Activated CD4-positive, alpha-beta T cell treated with anti-CD3 and anti-CD28 coated beads, Interleukin-2, amount 50 U/mL, for 16 hours (primary cell): ENCODE results near the gene BTBD9.

Experiments
- DNase-seq: peaks from one replicate; pipeline ENCODE4 v3.0.0-alpha.2; 2020

The BTBD9 gene

GRCh38 chr6:38272222-38272621 lies 367.5 kb downstream of the BTBD9 start:
- DNase-seq: no peak

- no peak for DNase-seq
These were observed 368.6 kb downstream of the BTBD9 start for GRCh38 chr6:38271081-38271480.

GRCh38 chr6:38270367-38270766 lies 369.4 kb downstream of the BTBD9 start:
- DNase-seq: no peak

- no peak for DNase-seq
These were observed 370.1 kb downstream of the BTBD9 start for GRCh38 chr6:38269461-38270172.

GRCh38 chr6:38268342-38268741 lies 371.4 kb downstream of the BTBD9 start:
- DNase-seq: no peak

- no peak for DNase-seq
These were observed 372.8 kb downstream of the BTBD9 start for GRCh38 chr6:38266921-38267354.

GRCh38 chr6:38264605-38265004 lies 375.1 kb downstream of the BTBD9 start:
- no peak for DNase-seq

GRCh38 chr6:38262609-38263008 lies 377.1 kb downstream of the BTBD9 start:
- DNase-seq: peak; percentile 2

GRCh38 chr6:38262026-38262425 lies 377.7 kb downstream of the BTBD9 start:
- DNase-seq: no peak

GRCh38 chr6:38261626-38262025 lies 378.1 kb downstream of the BTBD9 start:
- no peak for DNase-seq

- peak; percentile 3 for DNase-seq
These were observed 380.0 kb downstream of the BTBD9 start for GRCh38 chr6:38259736-38260135.

- DNase-seq: no peak
These were observed 391.1 kb downstream of the BTBD9 start for GRCh38 chr6:38248500-38249234.

- no peak for DNase-seq
These were observed 394.4 kb downstream of the BTBD9 start for GRCh38 chr6:38245295-38245694.

GRCh38 chr6:38244869-38245268 lies 394.9 kb downstream of the BTBD9 start:
- DNase-seq: no peak

GRCh38 chr6:38241200-38241871 lies 398.4 kb downstream of the BTBD9 start:
- DNase-seq: no peak

- DNase-seq: no peak
These were observed 399.8 kb downstream of the BTBD9 start for GRCh38 chr6:38239719-38240451.

- DNase-seq: no peak
These were observed 403.1 kb downstream of the BTBD9 start for GRCh38 chr6:38236631-38237030.

- DNase-seq: no peak
These were observed 404.6 kb downstream of the BTBD9 start for GRCh38 chr6:38234934-38235682.

GRCh38 chr6:38234141-38234540 lies 405.6 kb downstream of the BTBD9 start:
- DNase-seq: no peak

- DNase-seq: no peak
These were observed 406.5 kb downstream of the BTBD9 start for GRCh38 chr6:38233161-38233791.

- DNase-seq: no peak
These were observed 414.0 kb downstream of the BTBD9 start for GRCh38 chr6:38225766-38226165.

GRCh38 chr6:38221251-38221650 lies 418.5 kb downstream of the BTBD9 start:
- no peak for DNase-seq
